Vagina (tissue), 2 donors: Measurements from ENCODE around the gene IL4.

Experiments
- POLR2A ChIP-seq, 2 donors: fragments of 450-650 bp; IDR thresholded peaks; one replicate each; pipeline ENCODE4 v1.6.1; 2017; ENCODE audit warnings: antibody characterized with exemption in 2 of 2, mild to moderate bottlenecking in 2 of 2, moderate library complexity in 2 of 2
- TF ChIP-seq, protein P1 (sequence below), 3 experiments: fragments of 450-650 bp in 2 of 3; fragments of 200-600 bp in 1 of 3; sonication (generic) in 1 of 3; IDR thresholded peaks; one replicate each; pipeline ENCODE4 v1.5.1; 2017 to 2019; ENCODE audit warnings: antibody characterized with exemption in 3 of 3, mild to moderate bottlenecking in 2 of 3, moderate library complexity in 2 of 3

DNA sequence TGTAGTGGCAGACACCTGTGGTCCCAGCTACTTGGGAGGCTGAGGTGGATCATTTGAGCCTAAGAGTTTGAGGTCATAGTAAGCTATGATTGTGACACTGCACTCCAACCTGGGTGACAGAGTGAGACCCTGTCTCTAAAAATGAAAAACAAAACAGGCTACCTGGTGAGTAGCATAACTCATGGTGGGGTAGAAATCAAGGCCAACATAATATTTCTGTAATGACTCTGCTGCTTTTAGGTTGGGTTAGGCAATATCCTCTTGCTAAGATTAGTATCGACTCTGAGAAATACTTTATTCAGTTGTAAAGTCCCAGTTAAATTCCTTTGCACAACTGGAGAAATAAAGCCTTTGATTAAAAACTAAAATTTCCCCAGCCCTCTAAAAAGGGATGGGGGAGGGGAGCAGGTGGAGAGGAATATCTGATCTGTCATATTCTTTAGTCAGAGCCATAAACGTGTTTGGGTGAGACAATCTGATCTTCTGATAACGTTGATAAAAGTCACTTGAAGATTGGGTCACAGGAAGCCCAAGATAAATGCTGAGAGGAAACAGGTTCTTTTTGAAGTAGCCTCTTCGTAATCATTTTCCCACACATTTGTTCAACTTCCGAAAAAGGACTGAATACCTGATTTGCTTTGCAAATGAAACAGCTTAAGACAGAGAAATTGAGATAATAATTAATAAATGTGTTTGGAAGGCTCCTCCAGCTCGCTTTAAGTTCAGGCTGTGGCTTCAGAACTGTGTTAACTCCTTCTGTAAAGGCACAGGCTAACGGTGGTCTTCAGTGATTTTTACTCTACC is 14.9 kb downstream of the IL4 start:
- TF ChIP-seq, protein P1, sequence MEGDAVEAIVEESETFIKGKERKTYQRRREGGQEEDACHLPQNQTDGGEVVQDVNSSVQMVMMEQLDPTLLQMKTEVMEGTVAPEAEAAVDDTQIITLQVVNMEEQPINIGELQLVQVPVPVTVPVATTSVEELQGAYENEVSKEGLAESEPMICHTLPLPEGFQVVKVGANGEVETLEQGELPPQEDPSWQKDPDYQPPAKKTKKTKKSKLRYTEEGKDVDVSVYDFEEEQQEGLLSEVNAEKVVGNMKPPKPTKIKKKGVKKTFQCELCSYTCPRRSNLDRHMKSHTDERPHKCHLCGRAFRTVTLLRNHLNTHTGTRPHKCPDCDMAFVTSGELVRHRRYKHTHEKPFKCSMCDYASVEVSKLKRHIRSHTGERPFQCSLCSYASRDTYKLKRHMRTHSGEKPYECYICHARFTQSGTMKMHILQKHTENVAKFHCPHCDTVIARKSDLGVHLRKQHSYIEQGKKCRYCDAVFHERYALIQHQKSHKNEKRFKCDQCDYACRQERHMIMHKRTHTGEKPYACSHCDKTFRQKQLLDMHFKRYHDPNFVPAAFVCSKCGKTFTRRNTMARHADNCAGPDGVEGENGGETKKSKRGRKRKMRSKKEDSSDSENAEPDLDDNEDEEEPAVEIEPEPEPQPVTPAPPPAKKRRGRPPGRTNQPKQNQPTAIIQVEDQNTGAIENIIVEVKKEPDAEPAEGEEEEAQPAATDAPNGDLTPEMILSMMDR (IDR thresholded peaks at IDR 0.05) = no peak
- no peak for TF ChIP-seq POLR2A (IDR thresholded peaks at IDR 0.05)
